Measurements from ENCODE around the gene ZFC3H1. TPM values are rescaled to one million over a fixed set of nuclear protein-coding genes. Genes with fewer than 3 reads are reported as not detected.
"Not testable (repeated sequence)": the region's sequence is repeated elsewhere in the genome, so short reads cannot be mapped to it uniquely, and the experiment has no call there.

Gene ZFC3H1, protein sequence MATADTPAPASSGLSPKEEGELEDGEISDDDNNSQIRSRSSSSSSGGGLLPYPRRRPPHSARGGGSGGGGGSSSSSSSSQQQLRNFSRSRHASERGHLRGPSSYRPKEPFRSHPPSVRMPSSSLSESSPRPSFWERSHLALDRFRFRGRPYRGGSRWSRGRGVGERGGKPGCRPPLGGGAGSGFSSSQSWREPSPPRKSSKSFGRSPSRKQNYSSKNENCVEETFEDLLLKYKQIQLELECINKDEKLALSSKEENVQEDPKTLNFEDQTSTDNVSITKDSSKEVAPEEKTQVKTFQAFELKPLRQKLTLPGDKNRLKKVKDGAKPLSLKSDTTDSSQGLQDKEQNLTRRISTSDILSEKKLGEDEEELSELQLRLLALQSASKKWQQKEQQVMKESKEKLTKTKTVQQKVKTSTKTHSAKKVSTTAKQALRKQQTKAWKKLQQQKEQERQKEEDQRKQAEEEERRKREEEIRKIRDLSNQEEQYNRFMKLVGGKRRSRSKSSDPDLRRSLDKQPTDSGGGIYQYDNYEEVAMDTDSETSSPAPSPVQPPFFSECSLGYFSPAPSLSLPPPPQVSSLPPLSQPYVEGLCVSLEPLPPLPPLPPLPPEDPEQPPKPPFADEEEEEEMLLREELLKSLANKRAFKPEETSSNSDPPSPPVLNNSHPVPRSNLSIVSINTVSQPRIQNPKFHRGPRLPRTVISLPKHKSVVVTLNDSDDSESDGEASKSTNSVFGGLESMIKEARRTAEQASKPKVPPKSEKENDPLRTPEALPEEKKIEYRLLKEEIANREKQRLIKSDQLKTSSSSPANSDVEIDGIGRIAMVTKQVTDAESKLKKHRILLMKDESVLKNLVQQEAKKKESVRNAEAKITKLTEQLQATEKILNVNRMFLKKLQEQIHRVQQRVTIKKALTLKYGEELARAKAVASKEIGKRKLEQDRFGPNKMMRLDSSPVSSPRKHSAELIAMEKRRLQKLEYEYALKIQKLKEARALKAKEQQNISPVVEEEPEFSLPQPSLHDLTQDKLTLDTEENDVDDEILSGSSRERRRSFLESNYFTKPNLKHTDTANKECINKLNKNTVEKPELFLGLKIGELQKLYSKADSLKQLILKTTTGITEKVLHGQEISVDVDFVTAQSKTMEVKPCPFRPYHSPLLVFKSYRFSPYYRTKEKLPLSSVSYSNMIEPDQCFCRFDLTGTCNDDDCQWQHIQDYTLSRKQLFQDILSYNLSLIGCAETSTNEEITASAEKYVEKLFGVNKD (N-terminal part only)
- 11.5 and 34.6 TPM in 2 replicates for total RNA-seq (2014; rRNA removed; shearing (Covaris generic); ENCODE audit: low replicate concordance)

DNA sequence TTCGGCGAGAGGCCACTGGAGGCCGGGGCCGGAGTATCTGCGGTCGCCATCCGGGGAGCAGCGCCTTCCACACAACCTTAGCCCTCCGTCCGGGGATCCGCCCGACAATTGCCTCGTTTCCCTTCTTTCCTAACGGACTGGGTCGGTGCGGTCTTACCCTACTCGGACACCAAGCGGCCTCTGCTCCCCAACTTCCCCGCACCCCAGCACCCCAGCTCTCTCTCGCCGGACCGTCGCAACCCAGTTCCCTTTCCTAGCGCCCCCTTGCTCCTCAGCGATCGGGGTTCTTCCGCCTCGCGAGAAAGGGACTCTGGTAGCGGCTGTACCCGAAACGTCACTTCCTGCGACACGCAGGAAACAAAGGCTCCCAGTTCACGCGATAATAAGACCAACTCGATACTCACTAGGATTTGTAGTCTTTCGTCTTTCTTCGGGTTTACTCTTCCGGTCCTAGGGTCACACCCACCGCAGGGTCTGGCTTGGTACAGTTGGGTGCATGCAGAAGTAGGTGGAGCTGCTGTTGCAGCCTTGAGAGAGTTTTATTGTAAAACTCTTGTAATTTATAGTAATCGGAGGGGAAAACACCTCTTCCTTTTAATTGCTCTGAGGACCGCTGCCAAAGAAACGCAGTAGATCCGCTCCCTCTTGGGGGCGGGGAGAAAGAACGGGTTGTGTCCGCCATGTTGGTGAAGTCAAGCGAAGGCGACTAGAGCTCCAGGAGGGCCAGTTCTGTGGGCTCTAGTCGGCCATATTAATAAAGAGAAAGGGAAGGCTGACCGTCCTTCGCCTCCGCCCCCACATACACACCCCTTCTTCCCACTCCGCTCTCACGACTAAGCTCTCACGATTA, at the start of gene ZFC3H1, which contains the start of gene THAP2:
ZFC3H1 (minus strand) TSS at position 288 of the 850 bp plus-strand sequence; CDS start at position 50, 238 bp downstream.
THAP2 (plus strand) TSS at position 741 of the 850 bp plus-strand sequence. CDS start 209 bp downstream, outside the sequence.
- Histone ChIP-seq H3K36me3 (peaks cover 33% of the 10 kb centered on the region), H3K27me3 (no peaks in the 10 kb centered on the region), H3K4me3 (peak within 1 kb of the TSS; percentile 89), H3K9me3 (no peaks in the 10 kb centered on the region)
- peak; percentile 96 for DNase-seq

DNA sequence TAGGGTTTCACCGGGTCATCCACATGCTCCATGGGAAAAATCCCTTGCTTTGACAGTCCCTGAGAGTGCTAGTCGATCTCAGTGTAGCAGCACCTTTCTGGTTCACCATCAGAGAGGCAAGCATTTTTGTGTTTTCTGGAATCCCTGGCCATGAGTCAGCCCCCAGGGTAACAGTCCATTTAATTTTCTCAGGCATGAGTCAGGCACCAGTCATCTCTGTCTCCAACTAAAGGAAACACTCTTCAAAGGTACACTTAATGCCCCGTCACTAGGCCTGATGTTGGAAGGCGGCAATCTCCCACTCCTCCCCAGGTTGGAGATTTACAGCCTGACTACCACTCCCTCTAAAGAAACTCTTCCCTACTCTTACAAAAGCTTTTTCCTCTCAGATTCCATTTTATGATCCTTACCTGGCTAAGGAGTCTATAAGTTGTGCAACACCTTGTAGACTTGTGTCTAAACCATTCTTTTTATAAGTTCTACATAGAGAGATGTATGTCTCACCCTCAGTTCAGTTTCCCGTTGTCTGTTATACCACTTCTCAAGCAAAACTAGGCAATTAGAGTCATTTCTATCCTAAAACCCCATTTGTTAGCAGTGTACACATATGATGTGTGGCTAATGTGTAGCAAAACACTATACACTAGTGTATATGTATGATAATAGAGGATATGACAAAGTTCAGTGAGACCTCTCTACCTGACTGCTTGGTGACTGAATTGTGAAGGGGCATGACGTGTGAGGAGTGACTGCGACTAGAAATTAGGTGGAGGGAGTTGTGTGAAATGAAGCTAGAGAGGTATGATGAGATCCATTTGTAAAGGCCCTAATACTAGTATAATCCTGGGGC, 46.9 kb upstream of the ZFC3H1 start:
- DNase-seq, result peak; percentile 78
- no peaks in the 10 kb centered on the region for H3K36me3 ChIP-seq
- no peak overlapping the region for H3K4me3 ChIP-seq
- no peaks in the 10 kb centered on the region for H3K27me3 ChIP-seq
- peaks cover 6% of the 10 kb centered on the region; the same call in 1 of the 2 replicates for H3K9me3 ChIP-seq

DNA sequence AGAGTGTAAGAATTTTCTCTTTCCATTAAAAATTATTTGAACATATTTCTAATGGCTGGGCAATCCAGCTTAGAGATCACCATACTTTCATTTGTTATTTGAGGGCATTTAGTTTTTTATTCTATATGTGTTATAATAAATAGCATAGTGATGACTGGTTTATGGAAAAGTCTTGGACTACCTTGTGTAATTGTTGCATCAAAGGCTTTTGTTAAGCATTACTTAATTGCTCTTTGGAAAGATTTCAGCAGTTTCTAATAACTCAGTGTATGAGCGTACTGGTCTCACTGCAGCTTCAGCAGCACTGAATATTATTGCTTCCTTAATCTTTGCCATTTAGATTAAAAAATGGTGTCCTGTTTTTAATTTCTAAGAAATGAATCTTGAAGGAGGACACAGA, 45.0 kb upstream of the ZFC3H1 start:
- Histone ChIP-seq H3K9me3 (peaks cover 4% of the 10 kb centered on the region; the same call in 1 of the 2 replicates), H3K4me3 (no peak overlapping the region), H3K27me3 (no peaks in the 10 kb centered on the region), H3K36me3 (no peaks in the 10 kb centered on the region)
- no peak for DNase-seq

DNA sequence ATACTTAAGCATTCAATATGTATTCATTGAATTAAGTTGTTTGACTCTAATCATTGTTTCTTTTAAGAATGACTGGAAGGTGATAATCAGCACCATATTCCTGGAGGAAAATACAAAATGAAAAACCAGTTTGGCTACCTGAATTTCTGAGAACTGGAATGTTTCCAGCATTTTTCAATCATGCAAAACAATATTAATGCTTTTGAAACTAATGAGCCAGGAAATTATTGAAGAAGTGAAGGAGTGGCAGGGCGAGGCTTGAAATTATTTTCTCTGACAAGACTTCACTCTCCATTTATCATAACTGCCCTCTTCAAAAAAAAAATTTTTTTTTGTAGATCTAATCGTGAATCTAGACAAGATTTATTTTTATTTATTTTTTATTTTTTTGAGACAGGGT, 41.3 kb upstream of the ZFC3H1 start:
- DNase-seq, result no peak

DNA sequence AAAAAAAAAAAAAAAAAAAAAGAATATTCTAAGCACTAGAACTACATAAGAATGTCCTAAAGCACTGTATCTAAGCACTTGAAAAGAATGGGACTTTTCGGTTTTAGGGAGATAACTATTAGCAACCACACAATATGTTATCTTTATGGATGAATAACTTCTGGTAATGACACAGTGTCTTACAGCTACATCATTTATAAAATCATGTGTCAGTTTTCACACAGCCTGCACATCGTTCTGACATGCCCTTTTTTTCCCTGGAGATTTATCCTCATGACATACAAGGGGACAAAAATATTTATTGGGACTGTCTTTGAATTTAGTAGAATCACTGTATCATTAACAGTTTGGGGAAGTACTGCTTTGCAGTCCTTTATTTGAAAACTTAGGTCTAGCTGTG, 39.6 kb upstream of the ZFC3H1 start:
- no peak overlapping the region for H3K4me3 ChIP-seq
- H3K36me3 ChIP-seq, result peaks cover 2% of the 10 kb centered on the region; the same call in 1 of the 2 replicates
- no peaks in the 10 kb centered on the region for H3K27me3 ChIP-seq
- no peak for DNase-seq
- H3K9me3 ChIP-seq, result no peaks in the 10 kb centered on the region

More for the DNA sequence above, 41.3 kb upstream of the ZFC3H1 start:
- Histone ChIP-seq H3K4me3 (no peak overlapping the region), H3K36me3 (no peaks in the 10 kb centered on the region; the same call in 1 of the 2 replicates), H3K27me3 (no peaks in the 10 kb centered on the region), H3K9me3 (no peaks in the 10 kb centered on the region)

DNA sequence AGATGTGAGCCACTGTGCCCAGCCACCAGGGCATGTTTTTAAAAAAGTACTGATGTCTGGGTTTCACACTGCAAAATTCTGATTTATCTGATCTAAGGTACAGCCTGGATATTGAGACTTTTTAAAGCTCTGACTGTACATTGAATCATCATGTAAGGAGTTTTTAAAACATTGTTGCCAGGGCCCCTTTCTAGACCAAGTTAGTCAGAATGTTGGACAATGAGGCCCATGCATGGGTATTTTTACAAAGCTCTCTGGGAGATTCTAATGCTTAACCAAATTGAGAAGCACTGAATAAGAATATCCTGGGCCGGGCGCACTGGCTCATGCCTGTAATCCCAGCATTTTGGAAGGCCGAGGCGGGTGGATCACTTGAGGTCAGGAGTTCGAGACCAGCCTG, 38.9 kb upstream of the ZFC3H1 start:
- H3K27me3 ChIP-seq, result no peaks in the 10 kb centered on the region
- DNase-seq, result no peak
- no peaks in the 10 kb centered on the region for H3K9me3 ChIP-seq
- H3K4me3 ChIP-seq, result no peak overlapping the region
- H3K36me3 ChIP-seq, result peaks cover 3% of the 10 kb centered on the region; the same call in 1 of the 2 replicates

DNA sequence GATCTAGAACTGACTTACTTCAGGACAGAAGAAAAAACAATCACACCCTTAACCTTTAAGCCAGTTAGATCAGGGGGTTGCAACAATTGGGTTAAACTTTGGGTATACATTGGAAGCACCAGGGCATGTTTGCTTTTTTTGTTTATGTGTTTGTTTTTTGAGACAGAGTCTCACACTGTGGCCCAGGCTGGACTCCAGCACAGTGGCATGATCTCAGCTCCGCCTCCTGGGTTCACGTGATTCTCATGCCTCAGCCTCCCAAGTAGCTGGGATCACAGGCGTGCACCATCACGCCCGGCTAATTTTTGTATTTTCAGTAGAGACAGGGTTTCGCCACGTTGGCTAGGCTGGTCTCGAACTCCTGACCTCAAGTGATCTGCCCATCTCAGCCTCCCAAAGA, 38.5 kb upstream of the ZFC3H1 start:
- H3K36me3 ChIP-seq, H3K4me3 ChIP-seq, H3K9me3 ChIP-seq, DNase-seq, H3K27me3 ChIP-seq: not testable (repeated sequence)

DNA sequence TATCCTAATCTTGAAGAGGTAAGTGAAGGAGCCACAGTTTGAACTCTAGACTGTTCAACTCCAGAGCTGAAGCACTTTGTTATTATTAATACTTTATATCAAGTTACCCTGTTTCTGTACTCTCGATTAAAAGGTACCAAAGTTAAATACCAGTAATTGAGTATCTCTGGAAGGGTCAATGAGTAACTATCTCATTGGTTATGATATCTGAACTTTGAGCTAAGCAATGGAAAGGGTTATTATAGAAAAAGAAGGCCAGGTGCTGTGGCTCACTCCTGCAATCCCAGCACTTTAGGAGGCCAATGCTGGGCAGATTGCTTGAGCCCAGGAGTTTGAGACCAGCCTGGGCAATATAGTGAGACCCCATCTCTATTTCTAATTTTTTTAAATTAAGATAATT, 32.1 kb upstream of the ZFC3H1 start:
- Histone ChIP-seq H3K27me3 (no peaks in the 10 kb centered on the region), H3K4me3 (no peak overlapping the region), H3K36me3 (peaks cover 4% of the 10 kb centered on the region; the same call in 1 of the 2 replicates), H3K9me3 (no peaks in the 10 kb centered on the region)
- DNase-seq, result no peak

DNA sequence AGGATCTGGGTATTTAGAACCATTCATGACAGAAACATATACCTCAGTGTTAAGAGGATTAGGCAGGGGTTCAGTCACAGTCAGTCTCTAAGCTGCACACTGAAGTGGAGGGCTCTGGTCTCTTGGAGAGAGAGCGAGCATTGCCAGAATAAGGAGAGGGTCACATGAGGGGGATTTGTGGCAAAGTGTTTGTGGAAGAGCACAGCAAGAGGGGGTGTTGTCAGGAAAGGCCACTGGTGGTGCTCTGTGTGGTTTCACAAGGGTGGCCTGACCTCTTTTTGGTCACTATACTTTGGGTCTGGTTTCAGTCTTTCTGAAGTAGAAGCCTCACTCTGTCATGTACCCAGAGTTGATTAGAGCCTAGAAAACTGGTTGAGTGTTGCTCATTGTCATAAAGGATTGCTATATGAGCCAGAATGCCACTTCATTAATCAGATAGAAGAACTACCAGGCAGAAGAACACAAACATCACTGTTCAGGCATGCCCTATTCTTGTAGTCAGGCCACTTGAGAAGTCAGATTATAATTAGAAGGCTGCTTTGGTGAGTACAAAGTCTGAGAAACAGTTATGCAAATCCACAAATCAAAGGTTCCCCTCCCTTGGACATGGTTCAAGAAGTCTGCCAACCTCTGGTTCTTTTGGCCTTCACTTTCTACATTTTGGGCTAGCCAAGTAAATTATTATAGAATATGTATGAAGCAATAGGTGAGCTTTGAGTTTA, 30.6 kb upstream of the ZFC3H1 start:
- H3K36me3 ChIP-seq, result peaks cover 4% of the 10 kb centered on the region; the same call in 1 of the 2 replicates
- no peak for DNase-seq

DNA sequence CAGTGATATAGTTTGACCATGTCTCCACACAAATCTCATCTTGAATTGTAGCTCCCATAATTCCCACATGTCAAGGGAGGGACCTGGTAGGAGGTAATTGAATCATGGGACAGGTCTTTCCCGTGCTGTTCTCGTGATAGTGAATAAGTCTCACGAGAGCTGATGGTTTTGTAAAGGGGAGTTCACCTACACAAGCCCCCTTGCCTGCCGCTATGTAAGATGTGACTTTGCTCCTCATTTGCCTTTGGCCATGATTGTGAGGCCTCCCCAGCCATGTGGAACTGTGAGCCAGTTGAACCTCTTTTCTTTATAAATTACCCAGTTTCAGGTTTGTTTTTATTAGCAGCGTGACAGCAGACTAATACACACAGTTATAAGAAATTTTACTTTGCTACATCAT, 30.0 kb upstream of the ZFC3H1 start:
- not testable (repeated sequence) for H3K27me3 ChIP-seq, H3K4me3 ChIP-seq, H3K9me3 ChIP-seq, H3K36me3 ChIP-seq, DNase-seq

More for the DNA sequence above, 30.6 kb upstream of the ZFC3H1 start:
- Histone ChIP-seq H3K27me3 (no peaks in the 10 kb centered on the region), H3K4me3 (no peak overlapping the region), H3K9me3 (no peaks in the 10 kb centered on the region)

DNA sequence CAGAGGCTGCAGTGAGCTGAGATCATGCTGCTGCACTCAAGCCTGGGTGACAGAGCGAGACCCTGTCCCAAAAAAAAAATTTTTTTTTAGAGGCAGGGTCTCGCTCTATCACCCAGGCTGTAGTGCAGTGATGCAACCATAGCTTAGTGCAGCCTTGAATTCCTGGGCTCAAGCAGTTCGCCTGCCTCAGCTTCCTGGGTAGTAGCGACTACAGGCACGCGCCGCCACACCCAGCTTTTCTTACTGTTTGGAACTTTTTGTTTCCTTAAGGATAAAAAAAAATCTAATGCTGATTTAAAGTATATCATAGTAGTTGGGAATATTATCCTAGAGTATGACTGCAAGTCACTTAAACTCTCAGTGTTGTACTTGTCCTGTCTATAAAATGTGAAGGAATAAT, 29.5 kb upstream of the ZFC3H1 start:
- no peaks in the 10 kb centered on the region for H3K9me3 ChIP-seq
- DNase-seq, result no peak
- H3K27me3 ChIP-seq, result no peaks in the 10 kb centered on the region
- H3K36me3 ChIP-seq, result 0 out of 2 replicates have a peak, but pooled peaks cover 2% of the 10 kb centered on the region
- no peak overlapping the region for H3K4me3 ChIP-seq

DNA sequence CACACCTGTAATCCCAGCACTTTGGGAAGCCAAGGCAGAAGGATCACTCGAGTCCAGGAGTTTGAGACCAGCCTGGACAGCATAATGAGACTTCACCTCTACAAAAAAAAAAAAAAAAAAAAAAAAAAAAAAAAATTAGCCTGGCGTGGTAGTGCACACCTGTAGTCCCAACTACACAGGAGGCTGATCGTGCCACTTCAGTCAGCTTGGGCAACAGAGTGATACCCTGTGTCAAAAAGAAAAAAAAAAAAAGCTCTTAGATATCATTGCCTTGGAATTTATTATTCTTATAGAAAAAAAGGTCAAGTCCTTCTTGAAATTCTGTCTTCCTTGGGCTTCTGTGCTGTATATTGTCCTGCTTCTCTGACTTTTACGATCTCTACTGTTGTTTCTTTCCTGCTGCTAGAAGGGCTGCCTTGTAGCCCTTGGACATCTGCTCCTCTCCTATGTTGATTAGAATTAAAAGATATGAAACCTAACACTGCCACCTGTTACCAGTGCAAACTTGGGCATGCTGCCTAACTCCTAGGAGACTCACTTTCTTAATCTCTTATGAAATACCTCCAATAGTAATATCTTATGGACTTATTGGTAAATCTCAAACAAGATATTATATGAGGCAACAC, 28.0 kb upstream of the ZFC3H1 start:
- no peak for DNase-seq
- no peaks in the 10 kb centered on the region for H3K27me3 ChIP-seq
- no peaks in the 10 kb centered on the region for H3K36me3 ChIP-seq

DNA sequence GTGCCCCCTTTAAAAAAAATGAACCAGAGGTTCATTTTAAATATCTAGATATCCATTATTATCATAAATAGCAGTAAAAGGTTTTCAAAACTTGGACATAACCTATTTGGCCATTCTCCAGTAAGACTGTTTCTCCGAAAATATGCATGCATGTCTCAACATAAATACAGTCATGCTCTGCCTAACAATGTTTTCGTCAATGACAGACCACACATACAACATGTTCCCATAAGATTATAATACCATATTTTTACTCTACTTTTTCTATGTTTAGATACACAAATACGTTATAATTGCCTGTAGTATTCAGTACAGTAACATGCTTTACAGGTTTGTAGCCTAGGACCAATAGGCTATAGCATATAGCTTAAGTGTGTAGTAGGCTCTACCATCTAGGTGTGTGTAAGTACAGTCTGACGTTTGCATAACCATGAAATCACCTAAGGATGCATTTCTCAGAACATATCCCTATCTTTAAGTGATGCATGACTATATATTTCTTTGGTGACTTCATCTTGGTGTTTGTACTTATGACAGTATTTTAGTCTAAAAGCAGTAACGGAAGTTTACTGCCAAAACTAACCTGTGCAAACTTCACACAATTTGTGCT, 25.4 kb upstream of the ZFC3H1 start:
- Histone ChIP-seq H3K36me3 (no peaks in the 10 kb centered on the region), H3K4me3 (no peak overlapping the region), H3K9me3 (no peaks in the 10 kb centered on the region), H3K27me3 (no peaks in the 10 kb centered on the region)
- no peak for DNase-seq

More for the DNA sequence above, 28.0 kb upstream of the ZFC3H1 start:
- Histone ChIP-seq H3K4me3 (no peak overlapping the region), H3K9me3 (no peaks in the 10 kb centered on the region)

All from MG63 (cell line).